NCI-H526 treated with DMSO at 0.1 percent for 48 hours (cell line): ENCODE results near the gene AFF3.

Source experiments
- DNase-seq: peaks from one replicate; lab custom pipeline; 2025; lab: John Stamatoyannopoulos, UW

The AFF3 gene

GRCh38 chr2:99605036-99605435 is 537.4 kb downstream of the AFF3 start:
- DNase-seq, result no peak

DNA sequence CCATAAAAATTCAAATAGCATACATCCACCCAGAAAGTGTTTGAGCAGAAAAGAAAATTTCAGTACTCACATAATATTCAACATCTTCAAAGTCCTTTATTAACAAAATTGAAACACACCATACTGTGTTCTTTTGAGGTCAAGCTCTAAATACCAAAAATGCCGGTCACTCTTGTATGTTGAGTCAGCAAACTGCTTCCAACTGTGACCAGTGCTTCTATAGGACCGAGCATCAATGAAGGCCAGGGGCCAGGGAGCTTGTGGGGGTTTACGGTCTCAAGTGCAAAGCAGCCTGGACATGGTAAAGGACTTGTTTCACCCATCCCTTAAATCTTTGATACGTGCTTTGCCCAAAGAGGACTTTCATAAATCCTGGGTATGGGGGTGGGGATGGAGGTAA is 539.9 kb downstream of the AFF3 start:
- no peak for DNase-seq

GRCh38 chr2:99600981-99601651 is 541.3 kb downstream of the AFF3 start:
- DNase-seq, result no peak

- DNase-seq, result no peak
Measured at GRCh38 chr2:99598441-99598840, 543.9 kb downstream of the AFF3 start.

DNA sequence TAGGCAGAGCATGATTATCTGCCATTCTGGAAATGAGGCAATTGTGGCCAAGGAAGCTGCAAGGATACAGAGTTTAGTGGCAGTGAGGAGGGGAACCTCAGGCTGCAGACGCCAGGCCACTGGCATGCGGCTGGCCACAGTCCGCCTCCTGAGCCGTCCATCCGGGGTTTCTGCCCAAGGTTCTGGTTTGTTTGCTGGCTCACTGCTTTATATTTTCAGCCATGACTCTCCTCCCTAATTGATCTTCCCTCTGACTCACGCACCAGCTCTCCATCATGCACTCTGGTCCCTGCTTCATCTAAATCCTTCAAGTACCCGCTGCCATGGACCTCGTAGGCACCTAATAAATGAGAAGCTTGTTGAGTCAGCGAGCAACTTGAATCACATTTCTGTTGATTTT is 544.8 kb downstream of the AFF3 start:
- DNase-seq, result no peak

- DNase-seq, result no peak
Measured at GRCh38 chr2:99595373-99595772, 547.0 kb downstream of the AFF3 start.

- no peak for DNase-seq
Measured at GRCh38 chr2:99593692-99594427, 548.5 kb downstream of the AFF3 start.

- DNase-seq, result no peak
Measured at GRCh38 chr2:99576775-99577174, 565.6 kb downstream of the AFF3 start.

DNA sequence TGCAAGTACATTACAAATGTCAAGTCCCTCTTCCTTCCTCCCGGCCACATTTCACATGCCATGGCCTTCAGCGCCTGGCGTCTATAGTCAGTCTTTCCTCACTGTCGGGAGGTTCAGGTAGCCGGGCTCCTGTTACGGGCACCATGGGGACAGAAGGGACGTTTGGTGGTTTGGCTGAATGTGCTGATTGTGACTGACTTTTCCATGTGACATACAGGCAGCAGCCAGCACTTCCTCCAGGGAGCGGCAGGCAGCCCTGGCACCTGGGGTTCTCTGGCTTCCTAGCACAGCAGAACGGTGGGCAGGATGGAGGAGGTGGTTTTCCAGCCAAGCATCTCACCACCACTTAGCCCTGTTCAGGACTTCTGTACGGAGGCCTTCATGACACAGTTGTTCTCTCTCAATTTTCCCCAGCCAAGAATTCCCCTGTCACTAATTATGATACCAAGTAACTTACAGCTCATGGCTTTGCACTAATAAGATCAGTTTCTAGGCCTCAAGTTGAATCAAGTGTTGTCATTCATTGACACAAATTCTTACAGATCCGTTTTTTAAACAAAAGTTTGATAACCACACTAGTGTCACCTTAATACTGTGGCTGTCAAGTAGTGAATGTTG is 568.6 kb downstream of the AFF3 start:
- DNase-seq, result peak; percentile 32

DNA sequence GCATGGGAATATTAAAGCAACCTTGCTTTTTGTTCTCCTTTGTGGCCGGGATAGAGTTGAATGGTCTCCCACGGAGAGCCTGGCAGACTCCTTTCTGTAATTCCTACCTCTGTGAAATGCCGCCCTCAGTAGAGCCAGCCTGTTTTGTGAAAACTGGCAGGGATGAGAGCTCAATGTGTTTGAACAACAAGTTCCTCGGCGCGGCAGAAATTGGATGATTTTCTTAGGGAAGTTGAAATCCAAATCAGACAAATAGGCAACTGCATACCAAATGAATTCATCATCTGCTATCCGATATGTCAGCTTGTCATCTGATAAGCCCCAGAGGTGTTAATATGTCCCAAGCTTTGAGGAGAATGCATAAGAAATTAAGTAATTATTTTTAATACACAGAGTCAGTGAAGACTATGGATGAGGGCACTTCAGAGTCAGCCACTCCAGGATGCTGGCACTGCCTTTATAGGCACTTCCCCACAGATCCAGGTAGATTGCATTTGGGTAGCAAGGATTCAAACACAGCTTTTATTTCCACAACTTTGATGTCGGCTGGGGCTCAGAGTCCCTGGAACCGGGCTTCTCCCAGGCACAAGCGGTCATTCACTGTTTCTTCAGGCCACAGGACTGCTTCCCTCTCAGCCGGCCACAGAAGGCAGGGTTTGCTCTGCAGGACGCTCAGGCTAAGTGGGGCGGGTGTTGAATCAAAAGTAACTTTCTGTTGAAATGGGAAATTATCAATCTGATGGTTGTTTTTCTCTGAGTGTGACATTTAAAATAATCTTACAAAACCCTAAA is 569.8 kb downstream of the AFF3 start:
- peak; percentile 31 for DNase-seq

DNA sequence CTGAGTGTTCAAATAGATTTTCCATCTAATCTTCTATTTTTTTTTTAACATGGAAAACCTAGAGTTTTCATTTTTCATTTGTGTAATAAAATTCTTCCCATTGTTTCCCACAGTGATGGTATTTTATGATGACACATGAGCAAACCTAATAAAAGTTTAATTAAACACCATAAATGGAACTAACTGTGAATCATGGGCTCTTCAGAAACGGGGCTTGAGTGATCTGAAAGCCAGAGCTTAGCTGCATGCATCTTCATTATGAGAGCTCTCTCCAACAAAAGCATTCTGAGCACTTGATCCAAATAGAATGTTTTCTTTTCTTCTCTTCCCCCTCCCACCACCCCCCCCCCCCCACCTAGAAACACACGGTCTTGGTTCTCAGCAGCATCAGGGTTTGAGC is 570.4 kb downstream of the AFF3 start:
- DNase-seq, result no peak

- peak; percentile 63 for DNase-seq
Measured at GRCh38 chr2:99571533-99571932, 570.9 kb downstream of the AFF3 start.

GRCh38 chr2:99571021-99571420 is 571.4 kb downstream of the AFF3 start:
- no peak for DNase-seq

DNA sequence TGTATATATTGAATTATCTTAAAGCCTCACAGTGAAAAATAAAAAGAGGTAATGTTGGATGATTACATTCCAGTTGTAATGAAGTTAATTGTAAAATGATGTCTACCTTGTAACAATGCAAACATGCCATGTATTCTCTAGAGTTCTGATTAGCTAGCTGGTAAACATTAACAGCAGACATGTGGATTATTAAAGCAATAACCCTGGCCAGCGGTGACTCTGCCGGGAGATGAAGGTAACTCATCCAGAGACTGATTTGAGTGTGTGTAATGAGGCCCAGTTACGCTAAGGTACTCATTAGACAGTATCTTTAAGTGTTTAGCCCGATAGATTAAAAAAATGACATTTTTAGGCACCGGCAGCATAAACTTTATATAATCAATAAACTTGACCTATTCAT is 573.0 kb downstream of the AFF3 start:
- peak; percentile 69 for DNase-seq

DNA sequence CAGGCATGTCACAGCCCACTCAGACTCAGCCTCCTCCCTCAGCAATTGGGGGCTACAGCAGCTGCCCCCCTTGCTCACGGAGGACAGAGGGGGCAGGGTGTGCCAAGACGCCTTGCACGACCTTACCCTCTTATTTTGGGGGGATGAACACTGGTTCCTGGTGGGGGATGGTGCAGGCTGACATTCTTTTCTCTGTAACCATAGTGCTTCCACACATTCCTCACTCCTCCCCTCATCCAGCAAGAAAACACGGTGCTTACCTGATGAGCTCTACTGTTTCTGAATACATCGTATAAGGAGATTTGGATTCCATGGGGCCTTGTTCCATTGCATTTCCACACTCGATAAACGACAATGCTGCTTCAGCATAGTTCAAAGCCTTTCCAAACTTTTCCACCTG is 577.2 kb downstream of the AFF3 start:
- DNase-seq, result no peak

DNA sequence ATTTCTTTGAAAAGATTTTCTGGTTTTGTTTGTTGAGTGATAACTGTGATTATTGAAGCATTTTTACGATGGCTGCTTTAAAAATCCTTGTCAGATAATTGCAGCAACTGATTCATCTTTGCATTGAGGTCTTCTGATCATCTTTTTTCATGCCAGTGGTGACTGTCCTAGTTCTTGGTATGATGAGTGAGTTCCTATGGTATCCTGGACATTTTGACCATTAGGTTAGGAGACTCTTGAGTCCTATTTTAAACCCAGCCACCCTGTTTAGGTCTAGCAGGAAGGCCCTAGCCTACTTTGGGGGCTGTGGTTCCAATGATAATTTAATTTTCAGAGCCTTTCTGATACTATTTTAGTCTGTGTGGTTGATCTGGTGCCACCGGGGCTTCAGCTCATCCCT is 579.9 kb downstream of the AFF3 start:
- no peak for DNase-seq

DNA sequence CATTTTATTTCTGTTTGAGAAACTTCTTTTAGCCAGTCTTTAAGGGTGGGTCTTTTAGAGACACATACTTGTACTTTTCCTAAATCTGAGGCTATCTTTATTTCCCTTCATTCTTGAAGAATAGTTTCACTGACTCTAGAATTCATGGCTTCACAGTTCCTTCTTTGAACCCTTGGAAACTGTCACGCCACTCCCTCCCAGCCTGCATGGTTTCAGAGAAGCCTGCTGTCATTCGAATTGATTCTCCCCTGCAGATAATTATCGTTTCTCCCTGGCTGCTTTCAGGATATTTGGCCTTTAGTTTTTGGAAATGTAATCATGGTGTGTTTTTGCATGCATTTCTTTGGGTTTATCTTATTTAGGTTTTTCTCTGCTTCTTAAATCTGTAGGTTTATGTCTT is 580.6 kb downstream of the AFF3 start:
- no peak for DNase-seq

DNA sequence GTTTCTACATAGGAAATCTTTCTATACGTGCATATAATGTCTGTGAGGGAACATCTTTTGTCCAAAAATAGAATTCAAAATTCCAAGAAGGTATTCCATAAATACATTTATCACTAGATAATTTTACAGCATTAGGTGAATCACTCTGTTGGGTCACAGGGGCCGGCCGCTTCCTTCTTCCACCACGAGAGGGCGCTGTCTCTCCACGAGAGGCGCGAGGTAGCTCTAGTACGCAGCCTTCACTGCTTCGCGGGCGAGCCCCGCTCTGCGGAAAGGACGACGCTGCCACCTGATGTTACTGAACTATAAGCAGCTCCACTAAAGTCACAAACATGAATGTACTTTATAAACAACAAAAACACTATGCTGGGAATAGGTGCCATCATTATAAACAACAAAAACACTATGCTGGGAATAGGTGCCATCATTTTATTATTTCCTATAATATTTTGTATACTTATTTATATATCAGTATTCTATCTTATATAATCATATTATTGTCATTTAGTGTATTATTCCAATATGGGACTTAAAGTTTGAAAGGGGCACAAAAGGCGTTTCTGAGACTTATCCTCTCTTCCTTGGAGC is 583.2 kb downstream of the AFF3 start:
- DNase-seq, result peak; percentile 74

GRCh38 chr2:99555404-99555803 is 587.0 kb downstream of the AFF3 start:
- no peak for DNase-seq

- no peak for DNase-seq
Measured at GRCh38 chr2:99554871-99555270, 587.5 kb downstream of the AFF3 start.

DNA sequence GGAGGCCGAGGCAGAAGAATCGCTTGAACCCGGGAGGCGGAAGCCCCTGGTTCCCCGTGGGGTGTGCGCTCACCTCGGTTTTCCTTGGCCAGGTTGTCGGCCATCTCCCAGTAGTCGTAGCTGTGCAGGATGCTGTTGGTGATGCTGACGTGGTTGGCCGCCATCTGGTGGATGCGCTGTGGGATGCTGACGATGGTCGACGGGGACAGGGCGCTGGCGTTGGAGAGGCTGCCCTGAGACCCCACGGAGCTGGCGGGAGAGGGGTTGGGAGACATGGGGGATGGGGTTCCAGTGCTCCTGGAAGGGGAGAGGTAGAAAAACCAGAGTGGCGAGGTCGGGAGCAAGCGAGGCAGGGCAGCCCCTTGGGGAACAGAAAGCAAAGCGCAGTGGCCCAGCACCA is 588.2 kb downstream of the AFF3 start:
- DNase-seq, result no peak

- no peak for DNase-seq
Measured at GRCh38 chr2:99552529-99552928, 589.9 kb downstream of the AFF3 start.
